ENCODE results near the gene NLRC5. TPM values are rescaled to one million over a fixed set of nuclear protein-coding genes. Genes with fewer than 3 reads are reported as not detected.

NLRC5 gene
- total and polyA plus RNA-seq, 9 of the 15 experiments (the other 6 are each of a cell fraction or from before 2014, with no cell fraction given): 0.59 to 0.71 TPM; not detected in 7

DNA sequence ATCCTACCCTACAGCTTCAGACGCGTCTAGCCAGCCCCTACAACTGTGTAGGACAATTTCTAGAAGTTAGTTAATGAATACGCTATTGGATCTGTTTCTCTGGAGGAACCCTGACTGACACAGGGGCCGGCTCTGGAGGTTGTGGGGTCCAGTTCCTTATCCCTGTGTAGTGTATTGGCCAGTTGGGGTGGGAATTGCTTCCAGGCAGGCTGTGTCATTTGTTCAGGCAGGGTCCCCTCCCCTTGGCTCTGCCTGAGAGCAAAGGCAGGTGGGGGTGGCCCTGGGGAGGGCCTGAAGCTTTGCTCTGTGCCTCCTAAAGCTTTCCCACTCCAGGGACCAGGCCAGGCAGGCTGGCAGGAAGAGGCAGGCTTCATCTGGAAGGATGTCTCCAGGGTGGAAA lies 39.3 kb upstream of the NLRC5 start (continued):
- TF ChIP-seq, protein P1, sequence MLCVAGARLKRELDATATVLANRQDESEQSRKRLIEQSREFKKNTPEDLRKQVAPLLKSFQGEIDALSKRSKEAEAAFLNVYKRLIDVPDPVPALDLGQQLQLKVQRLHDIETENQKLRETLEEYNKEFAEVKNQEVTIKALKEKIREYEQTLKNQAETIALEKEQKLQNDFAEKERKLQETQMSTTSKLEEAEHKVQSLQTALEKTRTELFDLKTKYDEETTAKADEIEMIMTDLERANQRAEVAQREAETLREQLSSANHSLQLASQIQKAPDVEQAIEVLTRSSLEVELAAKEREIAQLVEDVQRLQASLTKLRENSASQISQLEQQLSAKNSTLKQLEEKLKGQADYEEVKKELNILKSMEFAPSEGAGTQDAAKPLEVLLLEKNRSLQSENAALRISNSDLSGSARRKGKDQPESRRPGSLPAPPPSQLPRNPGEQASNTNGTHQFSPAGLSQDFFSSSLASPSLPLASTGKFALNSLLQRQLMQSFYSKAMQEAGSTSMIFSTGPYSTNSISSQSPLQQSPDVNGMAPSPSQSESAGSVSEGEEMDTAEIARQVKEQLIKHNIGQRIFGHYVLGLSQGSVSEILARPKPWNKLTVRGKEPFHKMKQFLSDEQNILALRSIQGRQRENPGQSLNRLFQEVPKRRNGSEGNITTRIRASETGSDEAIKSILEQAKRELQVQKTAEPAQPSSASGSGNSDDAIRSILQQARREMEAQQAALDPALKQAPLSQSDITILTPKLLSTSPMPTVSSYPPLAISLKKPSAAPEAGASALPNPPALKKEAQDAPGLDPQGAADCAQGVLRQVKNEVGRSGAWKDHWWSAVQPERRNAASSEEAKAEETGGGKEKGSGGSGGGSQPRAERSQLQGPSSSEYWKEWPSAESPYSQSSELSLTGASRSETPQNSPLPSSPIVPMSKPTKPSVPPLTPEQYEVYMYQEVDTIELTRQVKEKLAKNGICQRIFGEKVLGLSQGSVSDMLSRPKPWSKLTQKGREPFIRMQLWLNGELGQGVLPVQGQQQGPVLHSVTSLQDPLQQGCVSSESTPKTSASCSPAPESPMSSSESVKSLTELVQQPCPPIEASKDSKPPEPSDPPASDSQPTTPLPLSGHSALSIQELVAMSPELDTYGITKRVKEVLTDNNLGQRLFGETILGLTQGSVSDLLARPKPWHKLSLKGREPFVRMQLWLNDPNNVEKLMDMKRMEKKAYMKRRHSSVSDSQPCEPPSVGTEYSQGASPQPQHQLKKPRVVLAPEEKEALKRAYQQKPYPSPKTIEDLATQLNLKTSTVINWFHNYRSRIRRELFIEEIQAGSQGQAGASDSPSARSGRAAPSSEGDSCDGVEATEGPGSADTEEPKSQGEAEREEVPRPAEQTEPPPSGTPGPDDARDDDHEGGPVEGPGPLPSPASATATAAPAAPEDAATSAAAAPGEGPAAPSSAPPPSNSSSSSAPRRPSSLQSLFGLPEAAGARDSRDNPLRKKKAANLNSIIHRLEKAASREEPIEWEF (CRISPR knock-in tag; IDR thresholded peaks at IDR 0.05): no peak
- TF ChIP-seq, protein P2, sequence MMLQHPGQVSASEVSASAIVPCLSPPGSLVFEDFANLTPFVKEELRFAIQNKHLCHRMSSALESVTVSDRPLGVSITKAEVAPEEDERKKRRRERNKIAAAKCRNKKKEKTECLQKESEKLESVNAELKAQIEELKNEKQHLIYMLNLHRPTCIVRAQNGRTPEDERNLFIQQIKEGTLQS (IDR thresholded peaks at IDR 0.05): no peak
- TF ChIP-seq, protein P2 (CRISPR knock-in tag; conservative IDR thresholded peaks at IDR 0.05): no peak
- no peak for TF ChIP-seq E4F1 (CRISPR knock-in tag; IDR thresholded peaks at IDR 0.05; ENCODE audit: borderline replicate concordance)
- no peak for TF ChIP-seq ZNF740 (CRISPR knock-in tag; IDR thresholded peaks at IDR 0.05)
- TF ChIP-seq ZNF740 (tag; IDR thresholded peaks at IDR 0.05): no peak
- TF ChIP-seq ZNF140 (CRISPR knock-in tag; IDR thresholded peaks at IDR 0.05): no peak
- no peak for TF ChIP-seq ZNF583 (CRISPR knock-in tag; IDR thresholded peaks at IDR 0.05)
- no peak for TF ChIP-seq ZNF436 (CRISPR knock-in tag; IDR thresholded peaks at IDR 0.05)
- no peak for TF ChIP-seq ZC3H8 (IDR thresholded peaks at IDR 0.05)
